D721Med (cell line): Measurements from ENCODE around the gene STAT5B.
"Not testable (repeated sequence)": the region's sequence is repeated elsewhere in the genome, so short reads cannot be mapped to it uniquely, and the experiment has no call there.

Experiments used
- DNase-seq: peaks from one replicate; pipeline ENCODE4 v3.0.0; 2011; ENCODE audit warnings: low spot score; ENCODE audit not compliant: insufficient read length
- FAIRE-seq: peaks from 2 replicates; lab custom pipeline; 2011; peaks lifted over from hg19 to GRCh38; lab: Jason Lieb, UNC
- TF ChIP-seq, protein P1 (sequence below): IDR thresholded peaks from 2 replicates; pipeline ENCODE4 v1.5.1; 2012; ENCODE audit warnings: mild to moderate bottlenecking, control low read depth; ENCODE audit not compliant: insufficient read depth; ENCODE audit errors: missing control alignments

STAT5B gene

DNA sequence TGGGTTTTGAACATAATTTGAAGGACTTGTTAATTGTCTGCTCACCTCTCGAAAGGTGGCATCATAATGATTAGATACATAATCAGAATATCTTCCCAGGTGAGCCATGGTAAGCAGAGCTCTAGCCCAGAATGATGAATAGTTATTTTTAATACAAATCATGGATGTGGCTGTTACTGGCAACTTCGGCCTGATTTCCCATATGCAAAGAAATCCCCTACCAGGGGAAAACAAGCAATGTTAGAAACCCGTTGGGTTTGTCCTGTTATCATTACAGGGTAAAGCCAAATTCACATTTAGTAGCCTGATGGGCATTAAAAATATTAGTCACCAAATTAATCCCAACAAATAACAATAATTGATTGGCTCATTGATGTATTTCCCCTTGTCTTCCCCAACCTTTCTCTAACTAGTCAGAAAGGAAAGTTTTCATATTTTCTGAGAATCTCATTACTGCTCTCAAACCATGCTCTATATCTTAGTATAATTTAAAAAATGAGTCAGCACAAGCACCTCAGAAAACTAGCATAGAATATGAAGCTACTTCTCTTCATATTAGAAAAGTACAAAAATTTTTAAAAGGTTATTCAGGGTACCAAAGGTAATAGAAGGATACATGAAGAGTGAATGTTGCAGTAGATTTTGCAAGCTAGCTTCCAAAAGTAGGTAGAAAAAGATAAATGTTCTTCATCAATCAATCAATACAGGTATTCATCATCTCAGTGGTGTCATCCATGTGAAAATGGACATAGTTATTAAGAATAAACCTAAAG lies 5.0 kb downstream of the STAT5B start:
- TF ChIP-seq, protein P1, sequence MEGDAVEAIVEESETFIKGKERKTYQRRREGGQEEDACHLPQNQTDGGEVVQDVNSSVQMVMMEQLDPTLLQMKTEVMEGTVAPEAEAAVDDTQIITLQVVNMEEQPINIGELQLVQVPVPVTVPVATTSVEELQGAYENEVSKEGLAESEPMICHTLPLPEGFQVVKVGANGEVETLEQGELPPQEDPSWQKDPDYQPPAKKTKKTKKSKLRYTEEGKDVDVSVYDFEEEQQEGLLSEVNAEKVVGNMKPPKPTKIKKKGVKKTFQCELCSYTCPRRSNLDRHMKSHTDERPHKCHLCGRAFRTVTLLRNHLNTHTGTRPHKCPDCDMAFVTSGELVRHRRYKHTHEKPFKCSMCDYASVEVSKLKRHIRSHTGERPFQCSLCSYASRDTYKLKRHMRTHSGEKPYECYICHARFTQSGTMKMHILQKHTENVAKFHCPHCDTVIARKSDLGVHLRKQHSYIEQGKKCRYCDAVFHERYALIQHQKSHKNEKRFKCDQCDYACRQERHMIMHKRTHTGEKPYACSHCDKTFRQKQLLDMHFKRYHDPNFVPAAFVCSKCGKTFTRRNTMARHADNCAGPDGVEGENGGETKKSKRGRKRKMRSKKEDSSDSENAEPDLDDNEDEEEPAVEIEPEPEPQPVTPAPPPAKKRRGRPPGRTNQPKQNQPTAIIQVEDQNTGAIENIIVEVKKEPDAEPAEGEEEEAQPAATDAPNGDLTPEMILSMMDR = no peak
- FAIRE-seq (no peak), DNase-seq (no peak)

DNA sequence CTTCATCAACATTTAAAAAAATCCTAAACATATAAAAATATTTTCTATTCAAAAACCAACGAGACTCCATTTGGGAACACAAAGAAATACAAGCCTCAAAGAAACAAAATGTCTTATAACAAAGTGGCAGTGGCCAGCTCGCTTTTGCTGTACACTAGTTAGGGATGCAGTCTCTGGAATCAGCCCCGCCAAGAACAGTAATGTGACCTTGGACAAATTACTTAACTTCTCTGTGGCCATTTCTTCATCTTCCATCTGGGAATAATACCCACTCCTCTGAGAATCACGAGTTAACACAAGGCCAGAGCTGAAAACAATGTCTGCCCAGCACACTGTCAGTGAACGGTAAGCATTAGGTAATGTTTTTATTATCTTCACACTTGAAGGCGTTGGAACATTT lies 5.6 kb downstream of the STAT5B start:
- no peak for DNase-seq
- TF ChIP-seq, protein P1 = no peak
- no peak for FAIRE-seq

DNA sequence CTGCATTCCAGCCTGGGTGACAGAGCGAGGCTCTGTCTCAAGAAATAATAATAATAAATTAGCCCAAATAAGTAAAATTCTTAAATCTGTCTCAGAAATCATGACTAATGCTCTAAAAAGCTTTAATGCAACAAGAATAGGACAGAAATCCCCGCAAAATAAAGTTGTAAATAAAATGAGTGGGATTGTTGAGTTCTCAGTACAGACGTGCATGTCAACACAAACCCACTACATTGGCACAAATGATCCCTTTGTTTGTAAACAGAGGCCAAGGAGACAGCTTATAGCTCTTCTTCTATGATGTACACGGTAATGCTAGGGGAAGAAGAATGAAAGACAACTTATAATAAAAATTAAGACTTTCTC lies 6.0 kb downstream of the STAT5B start:
- DNase-seq (no peak), FAIRE-seq (no peak)
- TF ChIP-seq, protein P1 = no peak

DNA sequence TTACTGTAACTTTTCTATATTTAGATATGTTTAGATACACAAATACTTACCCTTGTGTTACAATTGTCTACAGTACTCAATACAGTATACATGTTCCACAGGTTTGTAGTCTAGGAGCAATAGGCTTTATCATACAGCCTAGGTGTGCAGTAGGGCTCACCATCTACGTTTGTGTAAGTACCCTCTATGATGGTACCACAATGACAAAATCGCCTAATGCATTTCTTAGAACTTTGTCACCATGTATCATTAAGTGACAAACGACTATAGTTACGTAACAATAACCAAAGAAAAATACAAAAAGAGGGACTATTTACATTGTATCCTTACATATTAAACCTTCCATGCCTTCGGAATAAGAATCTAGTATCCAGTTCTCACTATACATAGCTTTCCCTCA lies 8.0 kb downstream of the STAT5B start:
- DNase-seq (no peak), FAIRE-seq (no peak)
- TF ChIP-seq, protein P1 = no peak

DNA sequence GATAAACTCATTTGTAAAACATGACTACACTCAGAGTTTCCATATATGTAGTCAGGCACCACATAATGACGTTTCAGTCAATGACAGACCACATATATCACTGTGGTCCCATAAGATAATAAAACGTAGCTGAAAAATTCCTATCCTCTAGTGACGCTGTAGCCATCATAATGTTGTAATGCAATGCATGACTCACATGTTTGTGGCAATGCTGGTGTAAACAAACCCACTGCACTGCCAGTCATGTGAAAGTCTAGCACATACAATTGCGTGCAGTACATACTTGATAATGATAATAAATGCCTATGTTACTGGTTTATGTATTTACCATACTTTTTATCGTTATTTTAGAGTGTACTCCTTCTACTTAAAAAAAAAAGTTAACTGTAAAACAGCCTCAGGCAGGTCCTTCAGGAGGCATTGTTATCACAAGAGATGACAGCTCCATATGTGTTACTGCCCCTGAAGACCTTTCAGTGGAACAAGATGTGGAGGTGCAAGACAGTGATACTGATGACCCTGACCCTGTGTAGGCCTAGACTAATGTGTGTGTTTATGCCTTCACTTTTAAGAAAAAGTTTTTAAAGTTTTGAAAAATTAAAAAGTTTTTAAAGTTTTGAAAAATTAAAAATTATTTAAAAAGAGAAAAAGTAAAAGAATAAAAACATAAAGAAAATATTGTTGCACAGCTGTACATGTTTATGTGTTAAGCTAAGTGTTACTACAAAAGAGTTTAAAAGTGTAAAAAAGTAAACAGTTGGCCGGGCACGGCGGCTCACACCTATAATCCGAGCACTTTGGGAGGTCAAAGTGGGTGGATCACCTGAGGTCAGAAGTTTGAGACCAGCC lies 9.0 kb downstream of the STAT5B start:
- FAIRE-seq = no peak
- no peak for DNase-seq
- TF ChIP-seq, protein P1 = no peak

DNA sequence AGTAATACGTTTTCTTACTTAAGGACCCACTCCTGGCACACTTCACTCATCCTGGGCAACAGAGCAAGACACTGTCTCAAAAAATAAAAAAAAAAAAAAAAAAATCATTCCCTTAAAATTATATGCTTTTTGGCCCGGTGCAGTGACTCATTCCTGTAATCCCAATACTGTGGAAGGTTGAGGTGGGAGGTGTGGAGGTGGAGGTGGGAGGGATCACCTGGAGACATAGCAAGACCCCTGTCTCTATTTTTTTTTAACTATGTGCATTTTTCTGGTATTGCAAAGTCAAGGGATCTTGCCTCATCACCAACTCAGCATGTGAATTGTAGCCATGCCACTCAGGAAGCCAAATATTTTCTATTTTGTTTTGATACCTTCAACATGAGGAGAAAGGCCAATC lies 9.7 kb downstream of the STAT5B start:
- FAIRE-seq (no peak), DNase-seq (no peak)
- TF ChIP-seq, protein P1 = no peak

DNA sequence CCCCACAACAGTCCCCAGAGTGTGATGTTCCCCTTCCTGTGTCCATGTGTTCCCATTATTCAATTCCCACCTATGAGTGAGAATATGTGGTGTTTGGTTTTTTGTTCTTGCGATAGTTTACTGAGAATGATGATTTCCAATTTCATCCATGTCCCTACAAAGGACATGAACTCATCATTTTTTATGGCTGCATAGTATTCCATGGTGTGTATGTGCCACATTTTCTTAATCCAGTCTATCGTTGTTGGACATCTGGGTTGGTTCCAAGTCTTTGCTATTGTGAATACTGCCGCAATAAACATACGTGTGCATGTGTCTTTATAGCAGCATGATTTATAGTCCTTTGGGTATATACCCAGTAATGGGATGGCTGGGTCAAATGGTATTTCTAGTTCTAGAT lies 11.8 kb downstream of the STAT5B start:
- FAIRE-seq, DNase-seq: not testable (repeated sequence)
